ENCODE results near the gene SLC35A3.
"Not testable (repeated sequence)": the region's sequence is repeated elsewhere in the genome, so short reads cannot be mapped to it uniquely, and the experiment has no call there.

Gene SLC35A3

GRCh38 chr1:99945174-99945573, 24.6 kb upstream of the SLC35A3 start:
- H3K4me3 ChIP-seq (ENCODE audit: low read length): no peak overlapping the region
- no peak for DNase-seq (ENCODE audit: low read depth)
- TF ChIP-seq, protein P1, sequence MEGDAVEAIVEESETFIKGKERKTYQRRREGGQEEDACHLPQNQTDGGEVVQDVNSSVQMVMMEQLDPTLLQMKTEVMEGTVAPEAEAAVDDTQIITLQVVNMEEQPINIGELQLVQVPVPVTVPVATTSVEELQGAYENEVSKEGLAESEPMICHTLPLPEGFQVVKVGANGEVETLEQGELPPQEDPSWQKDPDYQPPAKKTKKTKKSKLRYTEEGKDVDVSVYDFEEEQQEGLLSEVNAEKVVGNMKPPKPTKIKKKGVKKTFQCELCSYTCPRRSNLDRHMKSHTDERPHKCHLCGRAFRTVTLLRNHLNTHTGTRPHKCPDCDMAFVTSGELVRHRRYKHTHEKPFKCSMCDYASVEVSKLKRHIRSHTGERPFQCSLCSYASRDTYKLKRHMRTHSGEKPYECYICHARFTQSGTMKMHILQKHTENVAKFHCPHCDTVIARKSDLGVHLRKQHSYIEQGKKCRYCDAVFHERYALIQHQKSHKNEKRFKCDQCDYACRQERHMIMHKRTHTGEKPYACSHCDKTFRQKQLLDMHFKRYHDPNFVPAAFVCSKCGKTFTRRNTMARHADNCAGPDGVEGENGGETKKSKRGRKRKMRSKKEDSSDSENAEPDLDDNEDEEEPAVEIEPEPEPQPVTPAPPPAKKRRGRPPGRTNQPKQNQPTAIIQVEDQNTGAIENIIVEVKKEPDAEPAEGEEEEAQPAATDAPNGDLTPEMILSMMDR (conservative IDR thresholded peaks at IDR 0.05; ENCODE audit: low read length): no peak

- TF ChIP-seq, protein P1 (conservative IDR thresholded peaks at IDR 0.05; ENCODE audit: low read length): no peak
- H3K4me3 ChIP-seq (ENCODE audit: low read length): no peak overlapping the region
- no peak for DNase-seq (ENCODE audit: low read depth)
These were observed 19.3 kb upstream of the SLC35A3 start for GRCh38 chr1:99950486-99950885.

- DNase-seq (ENCODE audit: low read depth): no peak
- TF ChIP-seq, protein P1 (conservative IDR thresholded peaks at IDR 0.05; ENCODE audit: low read length): no peak
- no peak overlapping the region for H3K4me3 ChIP-seq (ENCODE audit: low read length)
These were observed 17.3 kb upstream of the SLC35A3 start for GRCh38 chr1:99952522-99952921.

GRCh38 chr1:99955375-99955774, 14.4 kb upstream of the SLC35A3 start:
- DNase-seq (ENCODE audit: low read depth): no peak
- TF ChIP-seq, protein P1 (conservative IDR thresholded peaks at IDR 0.05; ENCODE audit: low read length): no peak
- H3K4me3 ChIP-seq (ENCODE audit: low read length): no peak overlapping the region

DNA sequence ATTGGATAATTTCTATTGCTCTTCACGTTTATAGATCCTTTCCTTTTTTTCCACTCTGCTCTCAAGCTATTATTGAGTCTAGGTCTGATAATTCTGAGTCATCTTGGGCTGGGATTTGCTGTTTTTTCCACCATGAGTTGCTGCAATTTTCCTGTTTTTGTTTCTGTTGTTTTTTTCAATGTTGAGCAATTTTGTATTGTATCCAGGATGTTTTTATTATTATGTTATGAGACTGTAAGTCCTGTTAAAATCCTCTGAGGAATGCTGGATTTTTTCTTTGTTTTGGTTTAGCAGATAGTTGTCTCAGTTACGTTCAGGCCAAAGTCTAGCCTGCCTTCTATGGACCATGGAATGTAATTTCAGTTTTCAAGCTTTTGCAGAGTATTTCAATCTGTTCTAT, 13.0 kb upstream of the SLC35A3 start:
- TF ChIP-seq, protein P1 (conservative IDR thresholded peaks at IDR 0.05; ENCODE audit: low read length): peak; percentile 49
- H3K4me3 ChIP-seq (ENCODE audit: low read length): no peak overlapping the region
- DNase-seq (ENCODE audit: low read depth): peak; percentile 88

DNA sequence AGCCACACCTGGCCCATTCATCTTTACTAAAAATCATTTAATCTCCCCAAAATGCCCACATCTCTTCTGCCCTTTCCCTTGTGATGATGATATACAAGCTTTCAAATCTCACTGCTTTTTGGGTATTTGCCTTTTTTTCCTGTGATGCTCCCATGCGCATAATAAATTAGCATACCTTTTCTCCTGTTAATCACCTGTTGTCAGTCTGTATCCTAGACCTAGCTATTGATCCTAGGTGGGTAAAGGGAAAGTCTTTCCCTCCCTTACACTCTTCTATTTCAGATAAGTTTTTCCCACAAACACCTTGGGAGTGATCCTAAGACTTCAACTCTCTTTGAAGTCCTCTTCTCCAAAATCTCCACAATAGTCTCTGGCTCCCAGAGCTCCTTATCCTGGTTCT, 12.0 kb upstream of the SLC35A3 start:
- TF ChIP-seq, protein P1 (conservative IDR thresholded peaks at IDR 0.05; ENCODE audit: low read length): no peak
- no peak overlapping the region for H3K4me3 ChIP-seq (ENCODE audit: low read length)
- DNase-seq (ENCODE audit: low read depth): no peak

- not testable (repeated sequence) for H3K4me3 ChIP-seq (ENCODE audit: low read length); DNase-seq (ENCODE audit: low read depth)
These were observed 10.5 kb upstream of the SLC35A3 start for GRCh38 chr1:99959189-99959705.

DNA sequence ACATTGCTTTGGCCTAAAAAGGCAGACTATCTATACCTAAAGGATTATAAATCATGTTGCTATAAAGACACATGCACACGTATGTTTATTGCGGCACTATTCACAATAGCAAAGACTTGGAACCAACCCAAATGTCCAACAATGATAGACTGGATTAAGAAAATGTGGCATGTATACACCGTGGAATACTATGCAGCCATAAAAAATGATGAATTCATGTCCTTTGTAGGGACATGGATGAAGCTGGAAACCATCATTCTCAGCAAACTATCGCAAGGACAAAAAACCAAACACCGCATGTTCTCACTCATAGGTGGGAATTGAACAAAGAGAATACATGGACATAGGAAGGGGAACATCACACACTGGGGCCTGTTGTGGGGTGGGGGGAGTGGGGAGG, 9.5 kb upstream of the SLC35A3 start:
- H3K4me3 ChIP-seq (ENCODE audit: low read length); DNase-seq (ENCODE audit: low read depth): not testable (repeated sequence)
